SU-DHL-6 (cell line): ENCODE results near the gene CDC42BPA.

Experiments
- H2AFZ ChIP-seq: fragments of 200-600 bp; sonication (generic); 2 replicates; pipeline ENCODE4 v1.6.1; 2014; ENCODE audit warnings: low read depth, mild to moderate bottlenecking, moderate library complexity, mixed read lengths, antibody characterized with exemption, low read length; ENCODE audit not compliant: severe bottlenecking
- H3F3A ChIP-seq: fragments of 200-600 bp; shearing (Covaris generic); 2 replicates; pipeline ENCODE4 v1.6.0; 2016; ENCODE audit warnings: antibody characterized with exemption, mild to moderate bottlenecking; ENCODE audit not compliant: insufficient read depth
- H3K27ac ChIP-seq: fragments of 200-600 bp; sonication (generic); 2 replicates; pipeline ENCODE4 v1.5.1; 2016; ENCODE audit warnings: low read depth, mild to moderate bottlenecking, low read length, moderate library complexity, mixed read lengths
- H3K27me3 ChIP-seq: fragments of 200-600 bp; sonication (generic), shearing (Covaris generic); 2 replicates; pipeline ENCODE4 v1.6.0; 2014; ENCODE audit warnings: mild to moderate bottlenecking, low read length
- H3K36me3 ChIP-seq: fragments of 200-600 bp; sonication (generic); 2 replicates; pipeline ENCODE4 v1.6.1; 2014; ENCODE audit warnings: mild to moderate bottlenecking, low read length, mixed read lengths
- H3K4me2 ChIP-seq: fragments of 300-600, 200-600 bp; shearing (Covaris generic), sonication (generic); 2 replicates; pipeline ENCODE4 v1.6.0; 2014; ENCODE audit warnings: low read length, low read depth, mild to moderate bottlenecking; ENCODE audit not compliant: poor library complexity, severe bottlenecking
- H3K4me3 ChIP-seq: fragments of 200-600 bp; sonication (generic); 2 replicates; pipeline ENCODE4 v1.5.1; 2014; ENCODE audit warnings: antibody characterized with exemption, low read length, mild to moderate bottlenecking, mixed read lengths; ENCODE audit not compliant: insufficient read depth, poor library complexity, severe bottlenecking
- H3K79me2 ChIP-seq: fragments of 200-600 bp; sonication (generic); 2 replicates; pipeline ENCODE4 v1.6.1; 2014; ENCODE audit warnings: mild to moderate bottlenecking, low read length, moderate library complexity; ENCODE audit not compliant: insufficient read depth
- H3K9ac ChIP-seq: fragments of 200-600 bp; sonication (generic); 2 replicates; pipeline ENCODE4 v1.7.0; 2014; ENCODE audit warnings: mild to moderate bottlenecking, low read length
- H3K9me2 ChIP-seq: fragments of 200-600 bp; sonication (generic); replicated peaks from 2 replicates; pipeline ENCODE4 v1.6.1; 2014; ENCODE audit warnings: low read length; ENCODE audit not compliant: insufficient read depth
- H3K9me3 ChIP-seq: fragments of 200-600 bp; sonication (generic); 2 replicates; pipeline ENCODE4 v1.6.1; 2014; ENCODE audit warnings: low read length, mixed read lengths; ENCODE audit not compliant: insufficient read depth
- H4K20me1 ChIP-seq: fragments of 200-600 bp; sonication (generic); 2 replicates; pipeline ENCODE4 v1.6.1; 2014; ENCODE audit warnings: low read depth, mild to moderate bottlenecking, antibody characterized with exemption, low read length, moderate library complexity, mixed read lengths
- EZH2phosphoT487 ChIP-seq: fragments of 200-600 bp; sonication (generic), shearing (Covaris generic); conservative IDR thresholded peaks from 2 replicates; pipeline ENCODE4 v1.6.1; 2018; ENCODE audit warnings: mild to moderate bottlenecking, antibody characterized with exemption, low read length, moderate library complexity, mixed read lengths
- TF ChIP-seq, protein P1 (sequence below): fragments of 200-600 bp; sonication (generic); IDR thresholded peaks from one replicate; pipeline ENCODE4 v1.5.1; 2017; ENCODE audit warnings: antibody characterized with exemption, mild to moderate bottlenecking, low read length, moderate library complexity; ENCODE audit not compliant: insufficient read depth, poor library complexity, severe bottlenecking

Gene CDC42BPA

GRCh38 chr1:227228201-227228600, 90.1 kb downstream of the CDC42BPA start:
- no peak overlapping the region for H3K9ac ChIP-seq
- no peaks in the 10 kb centered on the region for H3K36me3 ChIP-seq
- no peaks in the 10 kb centered on the region for H3F3A ChIP-seq
- no peak overlapping the region for H3K27ac ChIP-seq
- no peaks in the 10 kb centered on the region for H4K20me1 ChIP-seq
- H3K4me2 ChIP-seq = no peak overlapping the region
- no peak overlapping the region for H2AFZ ChIP-seq
- TF ChIP-seq EZH2phosphoT487 = no peak
- TF ChIP-seq, protein P1, sequence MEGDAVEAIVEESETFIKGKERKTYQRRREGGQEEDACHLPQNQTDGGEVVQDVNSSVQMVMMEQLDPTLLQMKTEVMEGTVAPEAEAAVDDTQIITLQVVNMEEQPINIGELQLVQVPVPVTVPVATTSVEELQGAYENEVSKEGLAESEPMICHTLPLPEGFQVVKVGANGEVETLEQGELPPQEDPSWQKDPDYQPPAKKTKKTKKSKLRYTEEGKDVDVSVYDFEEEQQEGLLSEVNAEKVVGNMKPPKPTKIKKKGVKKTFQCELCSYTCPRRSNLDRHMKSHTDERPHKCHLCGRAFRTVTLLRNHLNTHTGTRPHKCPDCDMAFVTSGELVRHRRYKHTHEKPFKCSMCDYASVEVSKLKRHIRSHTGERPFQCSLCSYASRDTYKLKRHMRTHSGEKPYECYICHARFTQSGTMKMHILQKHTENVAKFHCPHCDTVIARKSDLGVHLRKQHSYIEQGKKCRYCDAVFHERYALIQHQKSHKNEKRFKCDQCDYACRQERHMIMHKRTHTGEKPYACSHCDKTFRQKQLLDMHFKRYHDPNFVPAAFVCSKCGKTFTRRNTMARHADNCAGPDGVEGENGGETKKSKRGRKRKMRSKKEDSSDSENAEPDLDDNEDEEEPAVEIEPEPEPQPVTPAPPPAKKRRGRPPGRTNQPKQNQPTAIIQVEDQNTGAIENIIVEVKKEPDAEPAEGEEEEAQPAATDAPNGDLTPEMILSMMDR = no peak
- H3K9me3 ChIP-seq = no peaks in the 10 kb centered on the region
- no peaks in the 10 kb centered on the region for H3K79me2 ChIP-seq
- H3K9me2 ChIP-seq = no peaks in the 10 kb centered on the region
- no peak overlapping the region for H3K4me3 ChIP-seq
- no peaks in the 10 kb centered on the region for H3K27me3 ChIP-seq

GRCh38 chr1:227227761-227228160, 90.5 kb downstream of the CDC42BPA start:
- Histone ChIP-seq H3K27ac (no peak overlapping the region), H3K79me2 (no peaks in the 10 kb centered on the region), H3K36me3 (no peaks in the 10 kb centered on the region), H2AFZ (no peak overlapping the region), H3F3A (no peaks in the 10 kb centered on the region), H3K9me3 (no peaks in the 10 kb centered on the region), H3K9ac (no peak overlapping the region), H3K9me2 (no peaks in the 10 kb centered on the region), H3K27me3 (no peaks in the 10 kb centered on the region), H3K4me2 (no peak overlapping the region), H3K4me3 (no peak overlapping the region), H4K20me1 (no peaks in the 10 kb centered on the region)
- no peak for TF ChIP-seq EZH2phosphoT487

GRCh38 chr1:227225715-227226346, 92.5 kb downstream of the CDC42BPA start:
- Histone ChIP-seq H3K4me2 (no peak overlapping the region), H3K27me3 (no peaks in the 10 kb centered on the region), H3K36me3 (no peaks in the 10 kb centered on the region), H4K20me1 (no peaks in the 10 kb centered on the region), H3K27ac (no peak overlapping the region), H3K9me3 (no peaks in the 10 kb centered on the region), H3K9ac (no peak overlapping the region), H3K9me2 (no peaks in the 10 kb centered on the region), H3K4me3 (no peak overlapping the region), H3K79me2 (no peaks in the 10 kb centered on the region), H2AFZ (no peak overlapping the region), H3F3A (no peaks in the 10 kb centered on the region)
- TF ChIP-seq, protein P1 = no peak
- no peak for TF ChIP-seq EZH2phosphoT487

GRCh38 chr1:227223171-227223806, 95.0 kb downstream of the CDC42BPA start:
- no peak overlapping the region for H3K4me3 ChIP-seq
- TF ChIP-seq EZH2phosphoT487 = no peak
- TF ChIP-seq, protein P1 = no peak
- H3K9ac ChIP-seq = no peak overlapping the region
- H3K27me3 ChIP-seq = no peaks in the 10 kb centered on the region
- H3K9me2 ChIP-seq = no peaks in the 10 kb centered on the region
- H3F3A ChIP-seq = no peaks in the 10 kb centered on the region
- H3K79me2 ChIP-seq = no peaks in the 10 kb centered on the region
- no peaks in the 10 kb centered on the region for H3K9me3 ChIP-seq
- H3K27ac ChIP-seq = no peak overlapping the region
- H4K20me1 ChIP-seq = no peaks in the 10 kb centered on the region
- no peak overlapping the region for H3K4me2 ChIP-seq
- no peak overlapping the region for H2AFZ ChIP-seq
- no peaks in the 10 kb centered on the region for H3K36me3 ChIP-seq
